Transverse colon (tissue), 4 donors: ENCODE results near the gene FAM13A. TPM values are rescaled to one million over a fixed set of nuclear protein-coding genes. Genes with fewer than 3 reads are reported as not detected.

Experiments
- DNase-seq: peaks from one replicate; pipeline ENCODE4 v3.0.0-alpha.2; 2019
- H3K27ac ChIP-seq, 4 donors: fragments of 200-600 bp; sonication (generic); 2 replicates each; pipeline ENCODE4 v1.5.1; 2016 to 2018; ENCODE audit warnings: inconsistent platforms in 4 of 4
- H3K27me3 ChIP-seq: fragments of 200-600 bp; sonication (generic); 2 replicates; pipeline ENCODE4 v1.5.1; 2017; ENCODE audit warnings: inconsistent platforms
- H3K36me3 ChIP-seq, 4 donors: fragments of 200-600 bp; sonication (generic); 2 replicates each; pipeline ENCODE4 v1.5.1; 2017 to 2019; ENCODE audit warnings: inconsistent platforms in 4 of 4
- H3K4me1 ChIP-seq, 4 donors: fragments of 200-600 bp; sonication (generic); 2 replicates each; pipeline ENCODE4 v1.5.1; 2017 to 2020; ENCODE audit warnings: inconsistent platforms in 4 of 4
- H3K4me3 ChIP-seq, 4 donors: fragments of 200-600 bp; sonication (generic); 1 replicate in 1 of 4; 2 replicates in 3 of 4; pipeline versions ENCODE4 v1.5.1 to v1.6.1; 2017 to 2019; ENCODE audit warnings: inconsistent platforms in 4 of 4
- H3K9me3 ChIP-seq, 2 donors: fragments of 200-600 bp; sonication (generic); 2 replicates each; pipeline ENCODE4 v1.5.1; 2017 to 2019; ENCODE audit warnings: inconsistent platforms in 2 of 2
- EP300 ChIP-seq: sonication (generic); formaldehyde crosslinking; IDR thresholded peaks from one replicate; pipeline ENCODE4 v1.6.1; 2017; ENCODE audit warnings: antibody characterized with exemption, low read depth
- POLR2A ChIP-seq: fragments of 450-650 bp; IDR thresholded peaks from one replicate; pipeline ENCODE4 v1.6.1; 2016; ENCODE audit warnings: antibody characterized with exemption, mild to moderate bottlenecking, moderate library complexity
- POLR2AphosphoS5 ChIP-seq, 3 donors: sonication (generic); formaldehyde crosslinking; IDR thresholded peaks; one replicate each; pipeline ENCODE4 v1.6.1; 2016; ENCODE audit warnings: antibody characterized with exemption in 3 of 3
- WGBS, 2 donors: methylation state at CpG; one replicate each; pipeline ENCODE4 v1.1.5; 2018; ENCODE audit warnings: low coverage in 1 of 2; 5-methylcytosine and 5-hydroxymethylcytosine counted together
- in situ Hi-C, 4 donors: fragments of 200-750 bp; cut with MboI; loops; one replicate each; pipeline versions ENCODE4 v1.15.0 to v1.15.1; 2017; ENCODE audit warnings: low sequenced_read_pairs in 3 of 4, low pct_ligation_motif_present in 1 of 4, low pct_unique_long_range_greater_than_20kb in 1 of 4
- intact Hi-C: fragments of 100-400 bp; cut with DNase I; formaldehyde crosslinking; loops from one replicate; pipeline ENCODE4 v1.15.1; 2023; ENCODE audit warnings: low total_unique reads
- total RNA-seq, 4 donors: library from RNA; depleted of rRNA; stranded (reverse); fragments of >200 nt; gene quantifications; one replicate each; pipeline ENCODE4 v1.1.0, GENCODE V29; 2016
- TF ChIP-seq, protein P1 (sequence below), 5 experiments: fragments of 200-600 bp in 3 of 5; fragments of 450-650 bp in 2 of 5; sonication (generic) in 3 of 5; IDR thresholded peaks; 1 replicate in 2 of 5; 2 replicates in 3 of 5; pipeline ENCODE4 v1.5.1; 2016 to 2017; ENCODE audit warnings: antibody characterized with exemption in 5 of 5, inconsistent platforms in 3 of 5, mild to moderate bottlenecking in 2 of 5, moderate library complexity in 1 of 5

Gene FAM13A
- total RNA-seq, 4 donors from 2014 or later, result 57.6 to 88.6 (median 67.6) TPM

DNA sequence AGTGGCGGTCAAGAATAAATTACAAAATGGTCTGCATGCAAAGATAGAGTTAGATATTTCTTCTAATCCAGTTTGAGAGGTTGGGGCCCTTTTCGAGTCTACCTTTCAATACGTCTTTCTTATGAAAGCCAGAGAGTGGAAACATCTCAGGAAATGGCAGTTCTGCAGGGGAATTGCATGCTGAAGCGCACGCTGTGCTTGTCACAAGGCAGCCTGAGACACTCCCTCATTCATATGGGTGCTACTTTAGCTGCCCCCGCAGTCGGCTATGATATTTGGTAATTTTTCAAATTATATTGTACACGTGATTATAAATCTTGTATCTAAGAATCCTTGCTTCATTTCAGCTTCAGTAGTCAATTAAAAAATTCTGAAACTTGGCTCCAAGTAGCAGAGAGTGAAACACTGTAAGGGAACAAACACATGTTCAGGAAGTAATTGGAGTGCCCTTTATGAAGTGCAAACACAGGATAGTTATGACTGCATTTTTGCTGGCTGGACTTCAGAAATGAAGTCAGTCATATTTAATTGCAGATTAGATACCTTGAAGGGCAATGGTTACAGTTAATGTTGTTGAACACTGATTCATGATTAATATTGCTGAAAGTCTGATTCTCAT, 213.8 kb downstream of the FAM13A start:
- TF ChIP-seq EP300 (no peak), POLR2AphosphoS5 (IDR thresholded peaks at IDR 0.05) (no peak), POLR2A (no peak)
- TF ChIP-seq, protein P1, sequence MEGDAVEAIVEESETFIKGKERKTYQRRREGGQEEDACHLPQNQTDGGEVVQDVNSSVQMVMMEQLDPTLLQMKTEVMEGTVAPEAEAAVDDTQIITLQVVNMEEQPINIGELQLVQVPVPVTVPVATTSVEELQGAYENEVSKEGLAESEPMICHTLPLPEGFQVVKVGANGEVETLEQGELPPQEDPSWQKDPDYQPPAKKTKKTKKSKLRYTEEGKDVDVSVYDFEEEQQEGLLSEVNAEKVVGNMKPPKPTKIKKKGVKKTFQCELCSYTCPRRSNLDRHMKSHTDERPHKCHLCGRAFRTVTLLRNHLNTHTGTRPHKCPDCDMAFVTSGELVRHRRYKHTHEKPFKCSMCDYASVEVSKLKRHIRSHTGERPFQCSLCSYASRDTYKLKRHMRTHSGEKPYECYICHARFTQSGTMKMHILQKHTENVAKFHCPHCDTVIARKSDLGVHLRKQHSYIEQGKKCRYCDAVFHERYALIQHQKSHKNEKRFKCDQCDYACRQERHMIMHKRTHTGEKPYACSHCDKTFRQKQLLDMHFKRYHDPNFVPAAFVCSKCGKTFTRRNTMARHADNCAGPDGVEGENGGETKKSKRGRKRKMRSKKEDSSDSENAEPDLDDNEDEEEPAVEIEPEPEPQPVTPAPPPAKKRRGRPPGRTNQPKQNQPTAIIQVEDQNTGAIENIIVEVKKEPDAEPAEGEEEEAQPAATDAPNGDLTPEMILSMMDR (IDR thresholded peaks at IDR 0.05), result no peak
- Histone ChIP-seq H3K27me3 (no peaks in the 10 kb centered on the region), H3K36me3 (no peaks in the 10 kb centered on the region), H3K9me3 (no peaks in the 10 kb centered on the region), H3K4me3 (no peak overlapping the region), H3K4me1 (peaks cover 0 to 31% (median 14%) of the 10 kb centered on the region in 4 donors), H3K27ac (peak overlapping the region; percentile 49 to 64 (median 62))
- DNase-seq, result peak; percentile 27
- 46 to 59% methylated on average over 8 of the region's 8 CpGs for WGBS, 2 donors
- intact Hi-C loops, result no loop called here
- in situ Hi-C loops, result no loop called here

DNA sequence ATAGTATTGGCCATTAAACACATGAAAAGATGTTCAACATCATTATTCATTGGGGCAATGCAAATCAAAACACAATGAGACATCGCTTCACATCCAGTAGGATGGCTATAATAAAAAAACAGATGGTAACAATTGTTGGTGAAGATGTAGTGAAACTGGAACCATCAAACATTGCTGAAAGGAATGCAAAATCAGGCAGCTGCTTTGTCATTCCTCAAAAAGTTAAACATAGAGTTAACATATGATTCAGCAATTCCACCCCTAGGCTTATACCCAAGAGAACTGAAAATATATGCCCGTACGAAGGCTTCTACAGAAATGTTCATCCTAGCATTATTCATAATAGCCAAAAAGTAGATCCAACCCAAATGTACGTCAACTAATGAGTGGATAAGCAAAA, 215.3 kb downstream of the FAM13A start:
- intact Hi-C loops, result no loop called here

DNA sequence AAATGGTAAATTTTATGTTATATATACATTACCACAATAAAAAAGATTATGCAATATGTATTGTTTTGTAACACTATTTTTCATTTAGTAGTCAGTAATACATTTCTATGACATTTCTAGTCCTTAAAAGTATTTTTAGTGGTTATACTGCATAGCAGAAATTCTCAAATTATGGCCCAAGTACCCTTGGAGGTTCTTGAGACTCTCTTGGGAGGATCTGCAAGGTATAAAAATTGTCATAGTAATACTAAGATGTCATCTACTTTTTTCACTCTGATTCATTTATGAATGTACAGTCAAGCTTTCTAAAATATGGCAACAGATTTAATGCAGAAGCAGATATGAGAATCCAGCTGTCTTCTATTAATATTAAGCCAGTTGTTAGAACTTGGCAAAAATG, 220.8 kb downstream of the FAM13A start:
- no peaks in the 10 kb centered on the region for H3K36me3 ChIP-seq
- in situ Hi-C loops, result no loop called here
- TF ChIP-seq POLR2AphosphoS5 (IDR thresholded peaks at IDR 0.05) (no peak), EP300 (no peak), POLR2A (no peak)
- TF ChIP-seq, protein P1 (IDR thresholded peaks at IDR 0.05), result no peak
- H3K27ac ChIP-seq, result no peak overlapping the region
- no peak for DNase-seq
- no peaks in the 10 kb centered on the region for H3K9me3 ChIP-seq
- intact Hi-C loops, result no loop called here
- H3K4me3 ChIP-seq, result no peak overlapping the region
- no peaks in the 10 kb centered on the region for H3K27me3 ChIP-seq
- peaks cover 0 to 3% (median under 1%) of the 10 kb centered on the region in 4 donors for H3K4me1 ChIP-seq

More for the DNA sequence above, 215.3 kb downstream of the FAM13A start:
- no peak for DNase-seq
- no peaks in the 10 kb centered on the region for H3K9me3 ChIP-seq
- TF ChIP-seq POLR2A, result no peak
- TF ChIP-seq, protein P1 (IDR thresholded peaks at IDR 0.05), result no peak
- no peaks in the 10 kb centered on the region for H3K27me3 ChIP-seq
- H3K27ac ChIP-seq, result no peak overlapping the region
- 85 to 88% methylated on average over 4 of the region's 4 CpGs for WGBS, 2 donors
- H3K4me3 ChIP-seq, result no peak overlapping the region
- H3K36me3 ChIP-seq, result no peaks in the 10 kb centered on the region
- peaks cover 0 to 23% (median 13%) of the 10 kb centered on the region in 4 donors for H3K4me1 ChIP-seq
- in situ Hi-C loops, result no loop called here

DNA sequence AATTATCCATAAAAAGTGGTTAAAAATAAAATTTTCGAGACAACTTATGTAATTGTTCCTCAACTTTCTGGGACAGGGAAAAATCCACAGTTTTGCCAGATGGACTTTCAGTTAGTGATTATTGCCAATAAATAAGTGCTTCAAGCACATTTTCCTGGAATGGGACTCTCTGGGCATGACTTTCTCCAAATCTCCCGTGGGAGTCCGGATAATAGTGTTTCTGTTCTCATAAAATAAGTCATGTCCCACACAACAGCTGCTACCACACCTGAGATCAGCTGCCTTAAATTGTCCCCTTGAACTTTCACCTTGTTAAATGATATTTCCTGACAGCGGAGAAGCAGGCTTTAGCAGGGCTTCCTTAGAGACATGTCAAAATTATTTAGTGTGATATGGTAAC, 226.0 kb downstream of the FAM13A start:
- intact Hi-C loops, result no loop called here
- no peaks in the 10 kb centered on the region for H3K36me3 ChIP-seq
- peak overlapping the region in 1 of 4 donors; percentile 1 for H3K27ac ChIP-seq
- H3K27me3 ChIP-seq, result no peaks in the 10 kb centered on the region
- H3K4me3 ChIP-seq, result no peak overlapping the region
- in situ Hi-C loops, result no loop called here
- no peaks in the 10 kb centered on the region for H3K9me3 ChIP-seq
- DNase-seq, result no peak
- 29 to 42% methylated on average over 4 of the region's 4 CpGs for WGBS, 2 donors
- H3K4me1 ChIP-seq, result peaks cover 0 to 20% (median 2%) of the 10 kb centered on the region in 4 donors
- TF ChIP-seq EP300 (no peak), POLR2A (no peak), POLR2AphosphoS5 (IDR thresholded peaks at IDR 0.05) (no peak)
- TF ChIP-seq, protein P1 (IDR thresholded peaks at IDR 0.05), result no peak
